CD14-positive monocyte (primary cell): Measurements from ENCODE around the gene CCNQ. TPM values are rescaled to one million over a fixed set of nuclear protein-coding genes. Genes with fewer than 3 reads are reported as not detected.

Experiments
- DNase-seq, 3 donors: peaks; one replicate each; pipeline ENCODE4 v3.0.0-alpha.2; 2011 to 2022
- H2AFZ ChIP-seq: 2 replicates; pipeline ENCODE4 v1.6.0; 2012; ENCODE audit warnings: mild to moderate bottlenecking, low read depth, low read length, inconsistent platforms; ENCODE audit not compliant: insufficient read depth, poor library complexity, severe bottlenecking
- H3K27ac ChIP-seq, 2 donors: 1 replicate in 1 of 2; 2 replicates in 1 of 2; pipeline ENCODE4 v1.5.1; 2012 to 2013; ENCODE audit warnings: low read length in 2 of 2, control low read depth in 1 of 2, inconsistent platforms in 1 of 2, low read depth in 1 of 2, mild to moderate bottlenecking in 1 of 2
- H3K27me3 ChIP-seq, 2 donors: one replicate each; pipeline versions ENCODE4 v1.6.0 to v1.6.1; 2011 to 2013; ENCODE audit warnings: low read length in 2 of 2; ENCODE audit not compliant: control insufficient read depth in 2 of 2, insufficient read depth in 2 of 2
- H3K36me3 ChIP-seq, 2 donors: replicated peaks in 1 of 2; 1 replicate in 1 of 2; 2 replicates in 1 of 2; pipeline versions ENCODE4 v1.5.1 to v1.6.1; 2012 to 2013; ENCODE audit warnings: low read length in 2 of 2, control low read depth in 1 of 2, inconsistent platforms in 1 of 2, mild to moderate bottlenecking in 1 of 2; ENCODE audit not compliant: insufficient read depth in 2 of 2, control insufficient read depth in 1 of 2
- H3K4me1 ChIP-seq, 2 donors: 1 replicate in 1 of 2; 2 replicates in 1 of 2; pipeline versions ENCODE4 v1.5.1 to v1.6.1; 2012 to 2013; ENCODE audit warnings: low read length in 2 of 2, control low read depth in 1 of 2, inconsistent platforms in 1 of 2, mild to moderate bottlenecking in 1 of 2, moderate library complexity in 1 of 2; ENCODE audit not compliant: insufficient read depth in 2 of 2, control insufficient read depth in 1 of 2
- H3K4me2 ChIP-seq: replicated peaks from 2 replicates; pipeline ENCODE3; 2012; ENCODE audit warnings: low read length, moderate library complexity, mild to moderate bottlenecking; ENCODE audit not compliant: poor library complexity, severe bottlenecking; ENCODE audit errors: extremely low read depth
- H3K4me3 ChIP-seq, 3 experiments: fragments of 200-600 bp in 1 of 3; sonication (generic) in 1 of 3; replicated peaks in 1 of 3; 1 replicate in 2 of 3; 2 replicates in 1 of 3; pipeline ENCODE4 v1.5.1; 2011 to 2013; ENCODE audit warnings: low read length in 3 of 3, mild to moderate bottlenecking in 3 of 3, control low read depth in 2 of 3, low read depth in 2 of 3, inconsistent platforms in 1 of 3, moderate library complexity in 1 of 3
- H3K79me2 ChIP-seq: 2 replicates; pipeline ENCODE4 v1.6.0; 2012; ENCODE audit warnings: mild to moderate bottlenecking, control low read depth, inconsistent platforms, low read length, moderate library complexity; ENCODE audit not compliant: insufficient read depth
- H3K9ac ChIP-seq: 2 replicates; pipeline ENCODE4 v1.6.0; 2017; ENCODE audit warnings: low read length, mild to moderate bottlenecking; ENCODE audit not compliant: insufficient read depth, poor library complexity, severe bottlenecking
- H3K9me3 ChIP-seq, 2 donors: replicated peaks in 1 of 2; 1 replicate in 1 of 2; 2 replicates in 1 of 2; pipeline versions ENCODE4 v1.5.1 to v1.6.1; 2012 to 2013; ENCODE audit warnings: low read length in 2 of 2, control low read depth in 1 of 2; ENCODE audit not compliant: control insufficient read depth in 1 of 2, insufficient read depth in 1 of 2
- H4K20me1 ChIP-seq: 2 replicates; pipeline ENCODE4 v1.6.0; 2012; ENCODE audit warnings: mild to moderate bottlenecking, low read length, control low read depth, moderate library complexity; ENCODE audit not compliant: insufficient read depth
- H3K27ac Mint-ChIP-seq, 7 donors: one replicate each; pipeline ENCODE4 v1.8.0; 2020; ENCODE audit warnings: mild to moderate bottlenecking in 7 of 7, mixed read lengths in 7 of 7, moderate library complexity in 6 of 7, inconsistent platforms in 2 of 7
- H3K27me3 Mint-ChIP-seq, 3 donors: one replicate each; pipeline ENCODE4 v1.8.0; 2021 to 2022; ENCODE audit warnings: low read depth in 3 of 3, mild to moderate bottlenecking in 3 of 3, mixed read lengths in 3 of 3, moderate library complexity in 3 of 3, inconsistent platforms in 1 of 3
- H3K36me3 Mint-ChIP-seq, 2 donors: one replicate each; pipeline ENCODE4 v1.8.0; 2020; ENCODE audit warnings: mixed read lengths in 2 of 2, inconsistent platforms in 1 of 2, mild to moderate bottlenecking in 1 of 2
- H3K4me1 Mint-ChIP-seq: one replicate; pipeline ENCODE4 v1.8.0; 2020; ENCODE audit warnings: mild to moderate bottlenecking, mixed read lengths
- H3K4me3 Mint-ChIP-seq, 2 donors: one replicate each; pipeline ENCODE4 v1.8.0; 2020; ENCODE audit warnings: mild to moderate bottlenecking in 2 of 2, mixed read lengths in 2 of 2, moderate library complexity in 1 of 2
- H3K9me3 Mint-ChIP-seq, 7 donors: one replicate each; pipeline ENCODE4 v1.8.0; 2020 to 2022; ENCODE audit warnings: mixed read lengths in 7 of 7, mild to moderate bottlenecking in 6 of 7, moderate library complexity in 6 of 7, inconsistent platforms in 2 of 7
- CTCF ChIP-seq: fragments of 200-600 bp; IDR thresholded peaks from one replicate; pipeline ENCODE4 v1.8.0; 2022; ENCODE audit warnings: antibody characterized with exemption, mild to moderate bottlenecking
- WGBS: methylation state at CpG from one replicate; pipeline ENCODE4 v1.1.5; 2013; ENCODE audit warnings: missing lambda C conversion rate; ENCODE audit not compliant: insufficient coverage; 5-methylcytosine and 5-hydroxymethylcytosine counted together
- intact Hi-C, 2 donors: fragments of 100-400 bp; cut with micrococcal nuclease; formaldehyde crosslinking; loops; one replicate each; pipeline versions ENCODE4 v1.15.0 to v1.15.1; 2023
- polyA plus RNA-seq, 3 donors: library from polyadenylated mRNA; depleted of rRNA in 1 of 3; unstranded in 2 of 3; stranded (reverse) in 1 of 3; fragments of 300-500 nt in 2 of 3; fragments of >200 nt in 1 of 3; fragmentation: Illumina TruSeq in 2 of 3; gene quantifications; 1 replicate in 2 of 3; 2 replicates in 1 of 3; pipeline ENCODE4 v1.2.3, GENCODE V29; 2012 to 2021

Gene CCNQ
- polyA plus RNA-seq, 3 donors = 21.8 to 35.6 (median 29.3) TPM

GRCh38 chrX:153569475-153569874, 29.5 kb downstream of the CCNQ start:
- no peak for TF ChIP-seq CTCF

GRCh38 chrX:153568451-153569011, 30.4 kb downstream of the CCNQ start:
- no peak for TF ChIP-seq CTCF
- H3K79me2 ChIP-seq = no peaks in the 10 kb centered on the region
- H3K36me3 ChIP-seq = no peaks in the 10 kb centered on the region
- no peak for DNase-seq
- Mint-ChIP-seq H3K4me3 (no peak overlapping the region), H3K9me3 (peaks cover 0 to 5% (median 0%) of the 10 kb centered on the region in 7 donors), H3K27me3 (peaks cover 0 to 11% (median 5%) of the 10 kb centered on the region in 3 donors), H3K36me3 (no peaks in the 10 kb centered on the region), H3K4me1 (peaks cover 15% of the 10 kb centered on the region), H3K27ac (no peak overlapping the region)
- H3K4me1 ChIP-seq = peaks cover 5 to 7% of the 10 kb centered on the region in 2 donors
- H3K4me3 ChIP-seq = no peak overlapping the region
- H3K27me3 ChIP-seq = no peaks in the 10 kb centered on the region
- no peaks in the 10 kb centered on the region for H3K9me3 ChIP-seq
- no peak overlapping the region for H3K4me2 ChIP-seq
- H3K27ac ChIP-seq = no peak overlapping the region
- H2AFZ ChIP-seq = no peak overlapping the region
- no peaks in the 10 kb centered on the region for H4K20me1 ChIP-seq
- H3K9ac ChIP-seq = no peak overlapping the region
- intact Hi-C loops = no loop called here
- 95% methylated on average over 12 of the region's 21 CpGs for WGBS

More at GRCh38 chrX:153569475-153569874, 29.5 kb downstream of the CCNQ start:
- no peaks in the 10 kb centered on the region for H3K36me3 Mint-ChIP-seq
- peaks cover 15% of the 10 kb centered on the region for H3K4me1 Mint-ChIP-seq
- intact Hi-C loops = no loop called here
- no peaks in the 10 kb centered on the region for H3K27me3 ChIP-seq
- peaks cover 0 to 5% (median 0%) of the 10 kb centered on the region in 7 donors for H3K9me3 Mint-ChIP-seq
- H4K20me1 ChIP-seq = no peaks in the 10 kb centered on the region
- 80% methylated on average over 1 of the region's 13 CpGs for WGBS
- H3K4me3 Mint-ChIP-seq = no peak overlapping the region
- no peak overlapping the region for H3K4me3 ChIP-seq
- no peak overlapping the region for H3K4me2 ChIP-seq
- no peaks in the 10 kb centered on the region for H3K9me3 ChIP-seq
- H2AFZ ChIP-seq = no peak overlapping the region
- no peak overlapping the region for H3K27ac ChIP-seq
- peaks cover 5 to 7% of the 10 kb centered on the region in 2 donors for H3K4me1 ChIP-seq
- DNase-seq = peak; percentile 32 to 71 (median 39)
- H3K27ac Mint-ChIP-seq = peak overlapping the region in 3 of 7 donors; percentile 26 to 58 (median 54)
- no peak overlapping the region for H3K9ac ChIP-seq
- no peaks in the 10 kb centered on the region for H3K79me2 ChIP-seq
- peaks cover under 1 to 11% (median 5%) of the 10 kb centered on the region in 3 donors for H3K27me3 Mint-ChIP-seq
- no peaks in the 10 kb centered on the region for H3K36me3 ChIP-seq
